ENCODE measurements around the gene ITIH5.
A peak's percentile ranks its signal among the peaks of the same experiment; 100 is the strongest.

Gene ITIH5

DNA sequence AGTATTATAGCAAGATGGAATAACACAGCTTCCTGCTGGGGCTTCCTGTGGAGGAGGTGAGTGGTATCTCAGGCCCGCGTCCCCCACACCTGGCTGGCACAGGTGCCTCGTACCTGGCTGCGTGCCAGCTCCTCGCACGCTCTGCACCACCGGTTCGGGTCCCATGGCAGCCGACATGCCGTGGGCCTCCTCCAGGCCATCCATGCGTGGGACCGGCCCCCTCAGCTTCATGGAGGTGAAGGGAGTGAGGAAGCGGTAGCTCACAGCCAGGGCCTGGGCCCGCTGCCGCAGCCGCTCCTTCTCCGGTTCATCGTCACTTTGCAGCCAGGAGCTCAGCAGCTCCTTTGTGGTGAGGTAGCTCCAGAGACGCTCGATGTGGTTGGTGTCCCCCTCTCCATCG lies 90.4 kb downstream of the ITIH5 start:
- Histone ChIP-seq H3K4me1 (ENCODE audit: control extremely low read depth in 1 of 4, control insufficient read depth in 4 of 4, insufficient read depth in 4 of 4, low read length in 3 of 4) (peaks cover 0 to 15% (median 10%) of the 10 kb centered on the region in 4 experiments), H3K27me3 (replicated peaks in 2 of 5; ENCODE audit: control insufficient read depth in 4 of 5, insufficient read depth in 5 of 5, low read length in 4 of 5) (peaks cover 0 to 5% (median 0%) of the 10 kb centered on the region in 5 experiments), H3K27ac (ENCODE audit: insufficient read depth in 1 of 2, low read depth in 1 of 2, low read length in 2 of 2, poor library complexity in 1 of 2, severe bottlenecking in 2 of 2) (no peak overlapping the region), H3K36me3 (ENCODE audit: control insufficient read depth in 4 of 4, insufficient read depth in 4 of 4, low read length in 3 of 4) (no peaks in the 10 kb centered on the region), H3K9me3 (ENCODE audit: control extremely low read depth in 1 of 5, control insufficient read depth in 4 of 5, insufficient read depth in 2 of 5, low read depth in 1 of 5, low read length in 4 of 5) (peaks cover 0 to 2% (median 0%) of the 10 kb centered on the region in 5 experiments), H3K4me3 (ENCODE audit: control insufficient read depth in 1 of 7, extremely low read depth in 1 of 7, insufficient read depth in 4 of 7, low read depth in 2 of 7, low read length in 6 of 7) (no peak overlapping the region)
- 97% methylated on average over 21 of the region's 21 CpGs for WGBS (ENCODE audit: insufficient coverage)
- CTCF ChIA-PET = interaction anchor here (0.6 kb wide), 1 partner anchor 15 kb away, joined by 3 read pairs; no protein-coding TSS in a partner anchor
- no peak for DNase-seq
- POLR2A ChIA-PET = no interaction called here

DNA sequence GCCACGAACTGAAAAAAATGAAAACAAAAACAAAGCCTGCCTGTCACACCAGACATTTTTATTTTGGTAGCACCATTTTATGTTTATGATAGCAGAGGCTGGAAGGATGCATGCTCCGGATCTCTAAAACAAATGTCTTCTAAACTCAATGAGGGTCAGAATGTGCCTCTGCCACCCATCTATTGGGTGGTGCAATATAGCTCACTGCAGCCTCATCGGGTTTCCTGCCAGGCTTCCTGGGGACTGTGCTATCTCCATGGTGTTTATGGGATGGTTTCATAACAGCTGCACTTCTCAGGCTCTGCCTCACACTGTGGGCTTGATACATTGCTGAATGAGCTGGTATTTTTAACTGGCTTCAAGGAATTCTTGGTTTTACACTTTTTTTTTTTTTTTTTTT lies 94.4 kb downstream of the ITIH5 start:
- CTCF ChIA-PET = interaction anchor here (0.7 to 1.1 kb wide), 2 partner anchors 11 kb away, joined by 3 read pairs; no protein-coding TSS in a partner anchor

DNA sequence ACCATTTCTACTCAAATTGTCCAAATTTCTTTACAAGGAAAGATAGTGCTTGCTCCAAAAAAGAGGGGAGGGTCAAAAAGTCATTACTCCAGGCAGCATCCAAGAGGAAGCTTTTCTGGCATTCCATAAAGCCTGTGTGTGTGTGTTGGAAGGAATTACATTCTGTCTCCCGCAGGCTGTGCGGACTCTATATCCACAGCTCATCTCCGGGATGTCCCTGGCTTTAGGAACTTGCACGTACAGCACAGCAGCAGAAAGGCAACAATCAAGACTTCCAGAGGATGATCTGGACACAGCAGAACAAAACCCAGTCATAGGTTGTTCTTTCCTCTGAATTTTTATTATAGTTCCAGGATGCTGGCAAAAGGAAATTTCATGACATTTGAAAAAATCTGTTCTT lies 94.8 kb downstream of the ITIH5 start:
- no peak overlapping the region for H3K27ac ChIP-seq (ENCODE audit: insufficient read depth in 1 of 2, low read depth in 1 of 2, low read length in 2 of 2, poor library complexity in 1 of 2, severe bottlenecking in 2 of 2)
- H3K36me3 ChIP-seq (ENCODE audit: control insufficient read depth in 4 of 4, insufficient read depth in 4 of 4, low read length in 3 of 4) = no peaks in the 10 kb centered on the region
- WGBS (ENCODE audit: insufficient coverage) = 96% methylated on average over 4 of the region's 4 CpGs
- no peaks in the 10 kb centered on the region for H3K27me3 ChIP-seq (replicated peaks in 2 of 5; ENCODE audit: control insufficient read depth in 4 of 5, insufficient read depth in 5 of 5, low read length in 4 of 5)
- peaks cover 0 to 15% (median 10%) of the 10 kb centered on the region in 4 experiments for H3K4me1 ChIP-seq (ENCODE audit: control extremely low read depth in 1 of 4, control insufficient read depth in 4 of 4, insufficient read depth in 4 of 4, low read length in 3 of 4)
- peak overlapping the region in 1 of 7 experiments; percentile 23 for H3K4me3 ChIP-seq (ENCODE audit: control insufficient read depth in 1 of 7, extremely low read depth in 1 of 7, insufficient read depth in 4 of 7, low read depth in 2 of 7, low read length in 6 of 7)
- H3K9me3 ChIP-seq (ENCODE audit: control extremely low read depth in 1 of 5, control insufficient read depth in 4 of 5, insufficient read depth in 2 of 5, low read depth in 1 of 5, low read length in 4 of 5) = no peaks in the 10 kb centered on the region
- ChIA-PET CTCF (no interaction called here), POLR2A (no interaction called here)
- DNase-seq = no peak

More for the DNA sequence above, 94.4 kb downstream of the ITIH5 start:
- peak; percentile 49 to 90 (median 86) for DNase-seq
- Histone ChIP-seq H3K27ac (ENCODE audit: insufficient read depth in 1 of 2, low read depth in 1 of 2, low read length in 2 of 2, poor library complexity in 1 of 2, severe bottlenecking in 2 of 2) (no peak overlapping the region), H3K9me3 (ENCODE audit: control extremely low read depth in 1 of 5, control insufficient read depth in 4 of 5, insufficient read depth in 2 of 5, low read depth in 1 of 5, low read length in 4 of 5) (no peaks in the 10 kb centered on the region), H3K4me3 (ENCODE audit: control insufficient read depth in 1 of 7, extremely low read depth in 1 of 7, insufficient read depth in 4 of 7, low read depth in 2 of 7, low read length in 6 of 7) (peak overlapping the region in 1 of 7 experiments; percentile 23), H3K36me3 (ENCODE audit: control insufficient read depth in 4 of 4, insufficient read depth in 4 of 4, low read length in 3 of 4) (no peaks in the 10 kb centered on the region), H3K27me3 (replicated peaks in 2 of 5; ENCODE audit: control insufficient read depth in 4 of 5, insufficient read depth in 5 of 5, low read length in 4 of 5) (no peaks in the 10 kb centered on the region), H3K4me1 (ENCODE audit: control extremely low read depth in 1 of 4, control insufficient read depth in 4 of 4, insufficient read depth in 4 of 4, low read length in 3 of 4) (peaks cover 0 to 15% (median 10%) of the 10 kb centered on the region in 4 experiments)
- WGBS (ENCODE audit: insufficient coverage) = 17% methylated on average over 2 of the region's 3 CpGs
- POLR2A ChIA-PET = no interaction called here

DNA sequence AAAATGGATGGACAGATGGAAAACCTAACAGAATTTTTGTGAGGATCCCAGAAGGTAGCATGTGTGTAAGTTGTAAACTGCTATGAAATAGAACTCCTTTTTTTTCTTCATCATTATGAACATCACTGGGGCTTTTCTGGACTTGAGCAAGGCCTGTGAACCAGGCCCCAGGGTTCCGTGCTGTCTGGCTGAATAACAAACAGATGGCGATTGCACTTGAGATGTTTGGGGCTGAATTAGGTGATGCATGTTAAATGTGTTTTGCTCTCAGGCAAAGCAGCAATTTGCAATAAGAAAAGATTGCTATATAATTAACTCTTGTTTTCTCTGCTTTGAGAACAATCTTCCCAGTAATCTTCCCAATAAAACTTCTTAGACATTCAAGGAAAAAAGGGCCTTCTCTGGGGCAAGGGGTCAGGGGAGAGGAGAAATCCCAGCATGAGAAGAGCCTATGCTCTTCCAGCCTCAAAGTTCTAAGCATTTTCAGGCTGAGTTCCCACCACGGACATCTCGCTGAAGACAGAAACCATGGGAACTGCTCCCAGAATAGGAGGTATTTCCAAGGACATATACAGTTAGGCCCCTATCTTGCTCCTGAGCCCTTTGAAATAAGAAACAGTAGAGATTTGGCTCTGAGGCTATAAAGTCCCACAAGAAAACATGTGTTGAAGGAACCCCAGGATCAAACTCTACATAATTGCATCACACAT lies 98.7 kb downstream of the ITIH5 start:
- no peaks in the 10 kb centered on the region for H3K27me3 ChIP-seq (replicated peaks in 2 of 5; ENCODE audit: control insufficient read depth in 4 of 5, insufficient read depth in 5 of 5, low read length in 4 of 5)
- ChIA-PET POLR2A (no interaction called here), CTCF (no interaction called here)
- H3K36me3 ChIP-seq (ENCODE audit: control insufficient read depth in 4 of 4, insufficient read depth in 4 of 4, low read length in 3 of 4) = no peaks in the 10 kb centered on the region
- WGBS (ENCODE audit: insufficient coverage) = 100% methylated on average over 2 of the region's 4 CpGs
- peaks cover 0 to 18% (median 12%) of the 10 kb centered on the region in 4 experiments for H3K4me1 ChIP-seq (ENCODE audit: control extremely low read depth in 1 of 4, control insufficient read depth in 4 of 4, insufficient read depth in 4 of 4, low read length in 3 of 4)
- no peak overlapping the region for H3K4me3 ChIP-seq (ENCODE audit: control insufficient read depth in 1 of 7, extremely low read depth in 1 of 7, insufficient read depth in 4 of 7, low read depth in 2 of 7, low read length in 6 of 7)
- no peaks in the 10 kb centered on the region for H3K9me3 ChIP-seq (ENCODE audit: control extremely low read depth in 1 of 5, control insufficient read depth in 4 of 5, insufficient read depth in 2 of 5, low read depth in 1 of 5, low read length in 4 of 5)
- DNase-seq = no peak
- no peak overlapping the region for H3K27ac ChIP-seq (ENCODE audit: insufficient read depth in 1 of 2, low read depth in 1 of 2, low read length in 2 of 2, poor library complexity in 1 of 2, severe bottlenecking in 2 of 2)

DNA sequence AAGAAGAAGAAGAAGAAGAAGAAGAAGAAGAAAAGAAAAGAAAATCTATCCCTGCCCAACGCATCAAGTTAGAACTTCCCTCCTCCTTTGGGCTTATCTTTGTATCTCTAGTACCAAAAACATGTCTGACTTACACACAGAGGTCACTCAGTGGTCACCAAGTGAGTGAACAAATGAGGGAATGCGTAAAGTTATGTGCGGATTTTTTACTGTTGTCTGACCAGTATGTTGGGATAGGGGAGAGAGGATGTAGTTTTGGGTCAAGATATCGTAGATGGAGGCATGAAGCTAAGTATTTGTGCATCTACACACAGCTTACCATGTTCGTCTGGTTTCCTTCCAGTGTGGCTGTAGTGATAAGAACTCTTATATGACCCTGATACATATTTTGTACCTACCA lies 99.9 kb downstream of the ITIH5 start:
- POLR2A ChIA-PET = no interaction called here

DNA sequence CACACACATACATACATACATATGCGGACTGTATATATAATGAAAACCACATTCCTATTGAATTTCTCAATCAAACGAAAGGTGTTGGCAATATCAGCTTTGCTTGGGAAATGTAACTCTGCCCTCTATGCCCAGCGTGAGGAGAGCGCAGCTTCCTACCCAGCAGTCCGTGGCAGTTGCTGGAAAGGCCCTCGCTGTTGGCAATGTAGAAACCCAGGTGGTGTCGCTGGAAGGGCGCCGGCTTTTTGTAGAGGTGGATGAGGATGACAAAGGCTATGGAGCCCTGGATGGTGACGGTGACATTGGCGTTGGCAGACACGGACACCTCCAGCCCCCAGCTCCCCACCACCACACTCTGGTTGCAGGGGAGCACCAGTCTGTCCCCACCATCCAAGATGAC lies 100.9 kb downstream of the ITIH5 start:
- Histone ChIP-seq H3K4me1 (ENCODE audit: control extremely low read depth in 1 of 4, control insufficient read depth in 4 of 4, insufficient read depth in 4 of 4, low read length in 3 of 4) (peaks cover 0 to 5% (median 3%) of the 10 kb centered on the region in 4 experiments), H3K27ac (ENCODE audit: insufficient read depth in 1 of 2, low read depth in 1 of 2, low read length in 2 of 2, poor library complexity in 1 of 2, severe bottlenecking in 2 of 2) (no peak overlapping the region), H3K27me3 (replicated peaks in 2 of 5; ENCODE audit: control insufficient read depth in 4 of 5, insufficient read depth in 5 of 5, low read length in 4 of 5) (no peaks in the 10 kb centered on the region), H3K36me3 (ENCODE audit: control insufficient read depth in 4 of 4, insufficient read depth in 4 of 4, low read length in 3 of 4) (no peaks in the 10 kb centered on the region), H3K9me3 (ENCODE audit: control extremely low read depth in 1 of 5, control insufficient read depth in 4 of 5, insufficient read depth in 2 of 5, low read depth in 1 of 5, low read length in 4 of 5) (no peaks in the 10 kb centered on the region), H3K4me3 (ENCODE audit: control insufficient read depth in 1 of 7, extremely low read depth in 1 of 7, insufficient read depth in 4 of 7, low read depth in 2 of 7, low read length in 6 of 7) (no peak overlapping the region)
- POLR2A ChIA-PET = no interaction called here
- no peak for DNase-seq
- CTCF ChIA-PET = no interaction called here
- 92% methylated on average over 7 of the region's 12 CpGs for WGBS (ENCODE audit: insufficient coverage)

More for the DNA sequence above, 99.9 kb downstream of the ITIH5 start:
- no peak overlapping the region for H3K4me3 ChIP-seq (ENCODE audit: control insufficient read depth in 1 of 7, extremely low read depth in 1 of 7, insufficient read depth in 4 of 7, low read depth in 2 of 7, low read length in 6 of 7)
- H3K27me3 ChIP-seq (replicated peaks in 2 of 5; ENCODE audit: control insufficient read depth in 4 of 5, insufficient read depth in 5 of 5, low read length in 4 of 5) = no peaks in the 10 kb centered on the region
- CTCF ChIA-PET = no interaction called here
- peaks cover 0 to 6% (median 3%) of the 10 kb centered on the region in 4 experiments for H3K4me1 ChIP-seq (ENCODE audit: control extremely low read depth in 1 of 4, control insufficient read depth in 4 of 4, insufficient read depth in 4 of 4, low read length in 3 of 4)
- no CpG with 5 or more reads among the region's 5 CpGs for WGBS (ENCODE audit: insufficient coverage)
- H3K9me3 ChIP-seq (ENCODE audit: control extremely low read depth in 1 of 5, control insufficient read depth in 4 of 5, insufficient read depth in 2 of 5, low read depth in 1 of 5, low read length in 4 of 5) = no peaks in the 10 kb centered on the region
- H3K36me3 ChIP-seq (ENCODE audit: control insufficient read depth in 4 of 4, insufficient read depth in 4 of 4, low read length in 3 of 4) = no peaks in the 10 kb centered on the region
- H3K27ac ChIP-seq (ENCODE audit: insufficient read depth in 1 of 2, low read depth in 1 of 2, low read length in 2 of 2, poor library complexity in 1 of 2, severe bottlenecking in 2 of 2) = no peak overlapping the region
- DNase-seq = no peak

DNA sequence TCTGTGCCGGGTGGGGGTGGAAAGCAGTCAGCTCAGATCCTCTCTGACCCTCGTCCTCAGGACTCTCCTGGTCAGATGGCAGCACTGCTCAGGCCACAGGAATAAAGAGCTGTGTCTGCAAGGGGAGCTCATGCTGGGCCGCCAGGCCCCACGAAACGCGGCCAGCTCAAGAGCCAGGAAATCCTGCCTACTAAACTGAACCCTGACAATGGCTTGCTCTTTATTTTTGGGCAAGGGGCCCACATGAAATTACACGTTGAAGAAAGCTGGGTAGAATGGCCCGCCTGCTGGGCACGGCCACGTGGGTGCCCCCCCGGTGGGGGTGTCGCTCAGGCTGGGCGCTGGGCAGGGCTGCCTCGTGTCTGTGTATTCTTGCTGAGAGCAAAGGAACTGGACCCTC lies 103.0 kb downstream of the ITIH5 start:
- ChIA-PET POLR2A (no interaction called here), CTCF (interaction anchor here (0.8 kb wide), 1 partner anchor 11 kb away, joined by 3 read pairs; no protein-coding TSS in a partner anchor)
- no peak overlapping the region for H3K4me3 ChIP-seq (ENCODE audit: control insufficient read depth in 1 of 7, extremely low read depth in 1 of 7, insufficient read depth in 4 of 7, low read depth in 2 of 7, low read length in 6 of 7)
- DNase-seq = peak in 1 of 3 donors; percentile 1
- 33% methylated on average over 8 of the region's 14 CpGs for WGBS (ENCODE audit: insufficient coverage)
- no peaks in the 10 kb centered on the region for H3K9me3 ChIP-seq (ENCODE audit: control extremely low read depth in 1 of 5, control insufficient read depth in 4 of 5, insufficient read depth in 2 of 5, low read depth in 1 of 5, low read length in 4 of 5)
- no peak overlapping the region for H3K27ac ChIP-seq (ENCODE audit: insufficient read depth in 1 of 2, low read depth in 1 of 2, low read length in 2 of 2, poor library complexity in 1 of 2, severe bottlenecking in 2 of 2)
- no peaks in the 10 kb centered on the region for H3K36me3 ChIP-seq (ENCODE audit: control insufficient read depth in 4 of 4, insufficient read depth in 4 of 4, low read length in 3 of 4)
- peaks cover 0 to 5% (median 3%) of the 10 kb centered on the region in 4 experiments for H3K4me1 ChIP-seq (ENCODE audit: control extremely low read depth in 1 of 4, control insufficient read depth in 4 of 4, insufficient read depth in 4 of 4, low read length in 3 of 4)
- no peaks in the 10 kb centered on the region for H3K27me3 ChIP-seq (replicated peaks in 2 of 5; ENCODE audit: control insufficient read depth in 4 of 5, insufficient read depth in 5 of 5, low read length in 4 of 5)
